NB4 (cell line): ENCODE data around the gene NDUFAF3.

Source experiments
- DNase-seq: peaks from one replicate; pipeline ENCODE4 v3.0.0; 2010; ENCODE audit warnings: low read depth
- H3K4me3 ChIP-seq: one replicate; pipeline ENCODE4 v1.5.1; 2011; ENCODE audit warnings: mild to moderate bottlenecking, low read depth, low read length, moderate library complexity
- MAX ChIP-seq: IDR thresholded peaks from 2 replicates; pipeline ENCODE4 v1.6.1; 2011; ENCODE audit warnings: low read depth, low read length
- MYC ChIP-seq: IDR thresholded peaks from 2 replicates; pipeline ENCODE4 v1.6.1; 2011; ENCODE audit warnings: low read depth, low read length
- POLR2A ChIP-seq: IDR thresholded peaks from 2 replicates; pipeline ENCODE4 v1.6.1; 2011; ENCODE audit warnings: mild to moderate bottlenecking; ENCODE audit not compliant: insufficient read length; ENCODE audit errors: extremely low read depth
- TF ChIP-seq, protein P1 (sequence below): IDR thresholded peaks from one replicate; pipeline ENCODE4 v1.5.1; 2012; ENCODE audit warnings: low read depth, low read length

Gene NDUFAF3

DNA sequence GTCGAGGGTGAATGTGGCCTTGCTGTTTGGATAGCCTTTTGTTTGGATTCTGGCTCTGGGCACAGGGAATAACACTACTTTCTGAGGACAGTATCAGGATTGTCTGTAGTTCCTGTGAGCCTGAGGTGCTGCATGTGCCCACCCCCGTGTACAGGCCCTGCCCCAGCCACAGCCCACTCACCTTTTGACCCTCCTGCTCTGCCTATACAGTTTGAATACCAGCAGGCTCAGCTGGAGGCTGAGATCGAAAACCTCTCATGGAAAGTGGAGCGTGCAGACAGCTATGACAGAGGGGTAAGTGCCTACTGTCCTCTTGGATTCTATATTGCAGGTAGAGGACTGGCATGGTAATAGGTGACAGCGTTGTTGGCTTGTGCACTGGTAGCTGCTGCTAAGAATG lies 39.2 kb upstream of the NDUFAF3 start:
- DNase-seq: no peak
- TF ChIP-seq MYC: no peak
- TF ChIP-seq MAX: no peak
- TF ChIP-seq POLR2A: no peak
- TF ChIP-seq, protein P1, sequence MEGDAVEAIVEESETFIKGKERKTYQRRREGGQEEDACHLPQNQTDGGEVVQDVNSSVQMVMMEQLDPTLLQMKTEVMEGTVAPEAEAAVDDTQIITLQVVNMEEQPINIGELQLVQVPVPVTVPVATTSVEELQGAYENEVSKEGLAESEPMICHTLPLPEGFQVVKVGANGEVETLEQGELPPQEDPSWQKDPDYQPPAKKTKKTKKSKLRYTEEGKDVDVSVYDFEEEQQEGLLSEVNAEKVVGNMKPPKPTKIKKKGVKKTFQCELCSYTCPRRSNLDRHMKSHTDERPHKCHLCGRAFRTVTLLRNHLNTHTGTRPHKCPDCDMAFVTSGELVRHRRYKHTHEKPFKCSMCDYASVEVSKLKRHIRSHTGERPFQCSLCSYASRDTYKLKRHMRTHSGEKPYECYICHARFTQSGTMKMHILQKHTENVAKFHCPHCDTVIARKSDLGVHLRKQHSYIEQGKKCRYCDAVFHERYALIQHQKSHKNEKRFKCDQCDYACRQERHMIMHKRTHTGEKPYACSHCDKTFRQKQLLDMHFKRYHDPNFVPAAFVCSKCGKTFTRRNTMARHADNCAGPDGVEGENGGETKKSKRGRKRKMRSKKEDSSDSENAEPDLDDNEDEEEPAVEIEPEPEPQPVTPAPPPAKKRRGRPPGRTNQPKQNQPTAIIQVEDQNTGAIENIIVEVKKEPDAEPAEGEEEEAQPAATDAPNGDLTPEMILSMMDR: no peak
- no peak overlapping the region for H3K4me3 ChIP-seq

DNA sequence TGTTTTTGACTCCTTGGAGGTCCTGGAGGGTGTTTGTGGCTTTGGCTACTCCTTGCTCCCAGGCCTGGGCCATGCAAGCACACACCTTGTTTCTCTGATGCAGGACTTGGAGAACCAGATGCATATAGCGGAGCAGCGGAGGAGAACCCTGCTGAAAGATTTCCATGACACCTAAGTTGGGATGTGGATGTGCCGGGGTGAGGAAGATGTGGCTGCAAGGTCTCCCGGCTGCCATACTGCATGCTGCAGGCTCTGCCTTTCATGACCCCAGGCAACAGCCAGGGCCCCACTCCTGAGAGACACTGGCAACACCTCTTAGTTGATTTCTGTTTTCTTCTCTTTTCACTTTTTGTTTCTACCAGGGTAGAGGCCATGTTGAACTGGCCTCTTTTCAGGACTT lies 38.8 kb upstream of the NDUFAF3 start:
- DNase-seq: no peak
- H3K4me3 ChIP-seq: no peak overlapping the region
- no peak for TF ChIP-seq POLR2A
- TF ChIP-seq MYC: no peak
- TF ChIP-seq MAX: no peak
- TF ChIP-seq, protein P1: no peak

DNA sequence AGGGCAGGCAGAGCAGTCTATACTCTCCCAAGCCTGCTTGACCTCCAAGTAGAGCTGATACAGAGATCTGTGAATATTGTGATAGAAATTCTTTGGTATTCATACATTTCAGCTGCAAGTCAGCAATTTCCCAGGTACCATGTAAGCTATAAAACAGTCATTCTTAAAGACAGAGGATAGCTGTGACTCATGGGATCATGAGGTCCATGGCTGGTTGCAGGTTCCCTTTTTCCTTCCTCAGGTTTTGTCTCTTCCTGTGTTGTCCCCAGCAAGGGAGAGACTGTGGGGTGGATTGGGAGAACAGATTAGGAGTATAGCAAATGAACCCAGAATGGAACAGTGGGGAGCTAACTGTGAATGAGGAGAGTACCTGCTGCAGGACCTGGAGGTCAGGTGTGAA lies 37.3 kb upstream of the NDUFAF3 start:
- TF ChIP-seq POLR2A: no peak
- no peak for TF ChIP-seq MYC
- TF ChIP-seq, protein P1: no peak
- TF ChIP-seq MAX: no peak
- H3K4me3 ChIP-seq: no peak overlapping the region
- DNase-seq: no peak

GRCh38 chr3:48985831-48986376 lies 36.0 kb upstream of the NDUFAF3 start:
- TF ChIP-seq POLR2A: no peak
- no peak for TF ChIP-seq MAX
- no peak for TF ChIP-seq MYC
- TF ChIP-seq, protein P1: no peak
- DNase-seq: no peak
- H3K4me3 ChIP-seq: no peak overlapping the region

GRCh38 chr3:48989126-48989795 lies 32.7 kb upstream of the NDUFAF3 start:
- TF ChIP-seq MYC: no peak
- TF ChIP-seq POLR2A: no peak
- TF ChIP-seq, protein P1: no peak
- no peak for TF ChIP-seq MAX
- peak overlapping the region; percentile 51 for H3K4me3 ChIP-seq
- DNase-seq: peak; percentile 23
